HuH-7 (cell line): ENCODE measurements around the gene GLIPR2.

Experiments used
- DNase-seq: peaks from one replicate; pipeline ENCODE4 v3.0.0; 2011; ENCODE audit warnings: low spot score

Gene GLIPR2

GRCh38 chr9:36194326-36195000, 57.9 kb downstream of the GLIPR2 start:
- DNase-seq, result no peak

GRCh38 chr9:36204906-36205547, 68.5 kb downstream of the GLIPR2 start:
- DNase-seq, result peak; percentile 45

- no peak for DNase-seq
Measured at GRCh38 chr9:36207016-36207415, 70.5 kb downstream of the GLIPR2 start.

- no peak for DNase-seq
Measured at GRCh38 chr9:36207546-36208012, 71.0 kb downstream of the GLIPR2 start.

DNA sequence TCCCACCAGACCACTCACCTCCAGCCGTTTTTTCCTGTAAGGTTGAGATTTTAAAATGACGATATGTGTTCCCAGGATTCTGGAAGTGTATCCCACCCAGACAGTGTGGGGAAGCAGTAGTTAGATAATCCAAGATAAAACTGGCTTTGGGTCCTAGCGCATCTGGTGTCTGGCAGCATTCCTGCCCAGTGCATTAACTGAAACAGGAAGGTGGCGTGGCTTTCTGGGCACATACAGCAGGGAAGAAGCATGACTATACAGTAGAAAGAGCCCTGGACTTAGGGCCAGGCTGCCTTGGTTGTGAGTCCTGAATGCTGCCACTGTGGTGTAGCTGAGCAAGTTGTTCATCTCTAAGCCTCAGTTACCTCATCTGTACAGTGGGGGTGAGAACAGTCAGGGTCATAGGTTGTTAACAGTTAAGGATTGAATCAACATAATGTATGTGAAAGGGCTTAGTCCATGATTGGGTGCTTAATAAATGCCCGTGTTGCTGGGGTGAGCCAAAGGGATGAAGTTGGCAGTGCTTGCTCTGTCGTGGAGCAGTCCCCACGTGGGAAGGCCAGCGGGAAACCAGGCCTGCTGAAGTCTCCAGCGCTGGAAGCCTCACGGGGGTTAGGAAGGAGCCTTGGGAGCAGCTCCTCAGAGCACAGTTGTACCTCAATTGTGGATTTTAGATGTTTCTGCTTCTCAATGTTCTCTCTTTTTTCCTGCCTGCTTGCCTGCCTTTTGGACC, 72.2 kb downstream of the GLIPR2 start:
- DNase-seq, result no peak

DNA sequence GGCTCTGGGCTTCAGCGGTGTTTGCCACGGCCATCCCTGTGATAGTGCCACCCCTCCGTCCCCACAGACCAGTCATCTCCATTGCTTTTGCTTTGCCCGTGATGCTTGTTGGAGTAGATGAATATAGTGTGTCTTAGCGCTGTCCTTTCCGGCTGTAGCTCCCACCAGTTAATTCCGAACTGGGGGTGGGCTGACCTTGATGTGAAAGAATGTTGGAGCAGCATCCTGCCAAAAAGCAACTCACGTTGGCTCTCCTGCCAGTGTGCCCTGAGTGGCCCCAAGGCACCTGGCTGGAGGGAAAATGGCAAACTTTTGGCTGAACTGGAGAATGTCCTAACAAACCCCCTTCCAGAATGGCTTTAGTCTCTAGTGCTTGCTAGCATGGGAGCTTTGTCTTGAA, 74.2 kb downstream of the GLIPR2 start:
- no peak for DNase-seq

GRCh38 chr9:36211510-36211909, 75.0 kb downstream of the GLIPR2 start:
- no peak for DNase-seq

- no peak for DNase-seq
Measured at GRCh38 chr9:36213387-36213786, 76.9 kb downstream of the GLIPR2 start.
